ENCODE results near the gene SNX18.
"Not testable (repeated sequence)": the region's sequence is repeated elsewhere in the genome, so short reads cannot be mapped to it uniquely, and the experiment has no call there.

The SNX18 gene

DNA sequence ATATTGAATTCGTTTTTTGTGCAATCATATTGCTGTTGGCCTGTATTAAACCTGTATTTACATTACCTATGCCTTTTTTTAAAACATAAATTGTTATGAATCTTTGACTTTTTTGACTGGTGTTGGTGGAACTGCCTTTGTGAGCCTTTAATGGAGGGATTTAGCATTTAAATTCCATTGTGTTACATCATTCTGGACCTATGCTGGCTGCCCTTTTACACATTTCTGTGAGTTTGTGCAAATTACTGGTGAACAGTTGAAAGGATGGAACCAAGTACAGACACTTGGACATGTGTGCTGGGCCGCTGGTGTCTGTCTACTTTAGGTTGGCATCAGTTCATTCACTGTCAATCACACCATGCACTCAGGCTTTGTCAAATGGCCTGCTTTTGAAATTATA, 3.4 kb downstream of the SNX18 start:
- DNase-seq: no peak

DNA sequence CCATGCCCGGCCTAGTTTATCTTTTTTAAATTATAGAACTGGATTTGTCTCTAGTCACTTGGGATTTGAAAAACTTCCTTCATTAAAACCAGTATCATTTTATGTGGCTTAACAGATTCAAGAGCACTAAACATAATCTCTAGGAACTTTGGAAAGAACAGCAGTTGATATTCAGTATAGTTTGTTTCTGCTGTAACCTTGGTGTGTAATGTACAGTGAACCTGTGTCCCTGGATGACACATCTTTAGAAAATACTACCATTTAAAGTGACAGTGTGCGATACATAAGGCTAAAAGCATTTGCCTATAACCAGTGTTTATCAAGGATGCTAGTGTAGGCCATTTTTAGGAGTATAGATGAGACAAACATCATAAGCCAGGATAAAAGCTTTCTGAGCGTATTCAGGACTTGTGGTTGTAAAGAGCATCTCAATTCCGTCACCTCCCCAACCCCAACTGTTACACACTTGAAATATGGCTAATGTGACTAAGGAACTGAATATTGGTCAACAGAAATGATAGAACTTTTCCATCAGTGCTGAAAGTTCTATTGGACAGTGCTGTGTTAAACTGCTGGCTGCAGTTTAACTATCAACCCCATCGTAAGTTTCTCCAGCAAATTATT, 4.4 kb downstream of the SNX18 start:
- DNase-seq: no peak

DNA sequence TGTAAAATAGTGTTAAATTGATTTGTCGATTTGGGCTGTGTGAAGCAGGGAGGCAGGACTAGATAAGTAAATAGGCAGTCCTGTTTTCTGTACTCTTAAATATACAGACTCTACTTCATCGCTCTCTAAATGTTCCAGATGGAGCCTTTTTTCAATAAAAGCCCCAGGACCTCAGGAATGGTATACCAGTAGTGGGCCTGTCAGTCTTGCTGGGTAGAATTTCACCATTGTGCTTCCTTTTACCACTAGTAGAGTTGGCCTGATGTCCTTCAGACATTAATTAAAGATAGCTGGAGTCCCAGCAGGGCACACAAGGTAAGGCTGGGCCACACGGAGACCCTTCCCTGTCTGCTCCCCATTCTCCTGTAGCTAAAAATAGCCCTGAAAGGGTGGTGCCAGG, 6.0 kb downstream of the SNX18 start:
- no peak for DNase-seq

DNA sequence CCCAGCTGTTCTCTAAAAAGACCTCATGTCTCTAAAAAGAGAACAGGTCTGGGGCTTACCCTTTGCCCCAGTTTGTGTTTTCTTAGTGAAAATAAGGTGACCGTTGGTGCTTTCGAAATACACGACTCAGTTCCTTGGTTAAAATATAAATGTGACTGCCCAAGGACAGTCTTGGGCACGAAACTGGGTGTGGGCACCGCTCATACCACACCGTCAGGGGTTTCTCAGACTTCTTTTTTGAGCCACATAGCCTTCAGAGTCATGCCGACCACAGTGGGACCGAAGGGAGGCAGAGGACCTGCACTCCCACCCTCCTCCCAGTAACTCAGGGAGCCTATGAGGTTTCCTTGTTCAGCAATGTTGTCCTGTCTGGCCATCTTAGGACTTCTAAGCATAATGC, 6.5 kb downstream of the SNX18 start:
- DNase-seq: no peak

DNA sequence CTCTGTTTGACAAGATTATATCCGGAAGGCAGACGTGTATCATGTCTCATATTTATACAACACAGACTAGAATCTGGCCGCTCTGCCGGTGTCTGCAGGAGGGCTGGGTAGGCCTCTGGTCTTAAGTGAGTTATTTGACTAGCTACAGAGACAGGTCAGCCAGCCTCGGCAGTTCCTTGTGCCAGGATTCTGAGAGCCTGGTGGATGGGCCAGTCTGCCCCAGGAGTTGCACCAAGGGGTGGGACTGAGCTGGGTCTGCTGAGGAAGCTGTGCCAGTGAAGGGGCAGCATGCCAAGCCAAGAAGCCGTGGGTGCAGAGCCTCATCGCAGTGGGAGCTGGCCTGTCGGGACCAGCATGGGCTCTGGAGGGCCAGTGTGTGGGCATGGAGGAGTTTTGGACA, 7.1 kb downstream of the SNX18 start:
- no peak for DNase-seq

DNA sequence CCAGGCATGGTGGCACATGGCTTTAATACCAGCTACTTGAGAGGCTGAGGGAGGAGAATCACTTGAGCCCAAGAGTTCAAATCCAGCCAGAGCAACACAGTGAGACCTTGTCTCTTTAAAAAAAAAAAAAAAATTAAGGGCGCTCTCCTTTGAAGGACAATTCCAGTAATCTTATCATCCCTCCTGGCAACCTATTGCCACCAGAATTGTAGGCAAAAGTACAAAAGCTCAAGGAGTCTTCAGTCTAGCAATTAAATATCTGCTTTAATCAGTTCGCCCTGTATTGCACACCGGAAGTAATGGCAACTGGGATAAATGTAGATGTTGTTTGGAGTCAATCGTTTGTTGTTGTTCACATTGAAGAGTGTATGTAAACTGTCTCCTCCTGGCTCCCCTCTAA, 7.7 kb downstream of the SNX18 start:
- DNase-seq: no peak

DNA sequence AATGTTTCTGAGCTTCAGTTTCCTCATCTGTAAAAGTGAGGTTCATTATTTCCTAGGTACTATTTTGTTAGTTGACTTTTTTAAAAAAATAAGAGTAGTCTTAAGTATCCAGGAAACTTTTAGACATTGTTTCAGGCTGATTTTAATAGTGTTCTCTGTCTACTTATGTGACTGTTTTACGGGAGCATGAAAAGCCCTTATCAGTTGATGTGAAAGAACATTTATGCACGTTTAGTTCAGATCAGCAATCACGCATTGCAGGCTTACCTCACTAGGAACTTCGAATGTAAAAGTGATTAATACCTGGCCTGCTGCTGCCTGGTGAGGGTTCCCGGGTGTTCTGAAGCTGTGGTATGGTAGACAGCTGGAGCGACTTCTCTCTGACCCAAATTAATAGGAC, 8.1 kb downstream of the SNX18 start:
- no peak for DNase-seq

DNA sequence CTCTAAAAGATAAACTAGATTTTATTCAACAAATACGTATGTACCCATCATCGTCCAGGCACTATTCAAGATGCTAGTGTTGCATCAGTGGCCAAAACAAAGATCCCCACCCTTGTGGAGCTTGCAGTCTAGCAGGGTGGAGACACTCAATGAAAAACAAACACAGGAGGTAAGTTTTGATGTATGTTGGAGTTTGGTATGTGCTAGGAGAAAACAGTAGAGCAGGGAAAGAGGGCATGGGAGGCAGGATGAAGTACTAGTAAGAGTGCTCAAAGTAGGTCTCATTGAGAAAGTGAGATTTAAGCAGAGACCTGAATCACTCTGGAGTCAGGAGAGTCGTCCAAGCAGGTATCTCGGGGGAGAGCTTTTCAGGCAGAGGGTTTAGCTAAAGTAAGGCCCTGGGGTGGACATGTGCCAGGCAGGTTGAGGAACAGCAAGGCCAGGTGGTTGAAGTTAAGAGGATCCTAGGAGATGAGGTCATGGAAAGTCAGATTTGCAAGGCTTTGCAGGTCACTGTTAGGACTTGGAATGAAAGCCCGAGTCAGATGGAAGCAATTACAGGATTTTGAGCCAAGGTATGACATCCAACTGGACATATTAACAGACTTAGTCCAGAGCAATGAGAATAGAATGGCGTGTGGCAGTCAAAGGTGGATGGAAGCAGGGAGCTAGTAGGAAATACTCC, 9.2 kb downstream of the SNX18 start:
- no peak for DNase-seq

DNA sequence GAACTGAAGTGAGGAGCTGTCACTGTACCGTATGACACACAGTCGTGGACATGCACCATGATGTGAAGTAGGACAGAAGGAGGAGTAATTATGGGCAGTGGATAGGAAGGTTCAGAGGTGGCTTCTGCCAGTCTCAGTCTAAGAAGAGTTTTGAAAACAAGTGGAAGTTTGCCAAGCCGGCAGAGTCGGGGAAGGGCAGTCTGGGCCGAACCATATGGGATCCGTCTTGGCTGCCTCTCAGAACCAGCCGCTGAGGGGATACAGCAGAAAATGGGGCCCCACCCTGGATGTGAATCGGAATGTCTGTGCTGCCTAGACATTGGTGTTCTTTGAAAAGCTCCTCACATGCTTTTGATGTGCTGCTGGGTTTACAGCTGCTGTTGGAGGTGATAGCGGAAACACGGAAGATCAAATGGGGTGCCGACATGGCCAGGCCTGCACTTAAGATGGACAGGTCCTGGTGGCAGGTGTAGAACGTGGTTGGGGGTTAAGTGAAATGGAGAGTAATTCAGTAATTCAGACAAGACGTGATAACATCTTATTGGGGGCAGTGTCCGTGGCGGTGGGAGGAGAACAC, 11.2 kb downstream of the SNX18 start:
- DNase-seq: no peak

DNA sequence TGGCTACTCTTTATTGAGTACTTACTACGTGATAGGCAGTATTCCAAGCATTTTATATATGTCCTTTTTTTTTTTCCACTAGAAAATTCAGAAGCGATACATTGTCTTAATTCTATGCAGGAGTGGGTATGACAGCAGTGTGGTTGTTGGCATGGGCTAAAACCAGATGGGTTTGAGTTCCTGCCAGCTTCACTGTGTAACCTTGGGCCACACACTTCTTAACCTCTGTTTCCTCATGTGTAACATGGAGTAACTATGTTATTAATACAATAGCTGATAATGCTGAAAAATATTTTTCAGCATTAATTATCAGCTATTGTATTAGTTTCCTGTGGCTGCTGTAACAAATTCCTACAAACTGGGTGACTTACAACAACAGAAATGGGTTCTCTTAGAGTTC, 12.0 kb downstream of the SNX18 start:
- no peak for DNase-seq

DNA sequence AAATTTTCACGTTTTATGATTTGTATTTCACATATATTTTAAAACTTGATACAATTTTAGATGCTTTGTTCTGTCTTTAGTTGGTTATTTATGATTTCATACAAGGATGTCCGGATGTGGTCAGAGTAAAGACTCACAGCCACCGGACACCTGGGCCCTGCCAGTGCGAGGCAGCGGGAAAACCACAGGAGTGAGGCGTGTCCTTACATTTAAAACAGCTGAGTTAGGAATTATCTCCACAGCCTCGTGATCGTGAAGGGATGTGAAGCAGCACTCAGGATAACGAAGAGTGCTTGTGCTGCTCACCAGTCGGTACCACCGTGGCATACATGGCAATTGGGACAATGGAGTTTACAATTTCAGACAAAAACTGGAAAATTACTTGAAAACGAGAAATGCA, 14.0 kb downstream of the SNX18 start:
- DNase-seq: no peak

DNA sequence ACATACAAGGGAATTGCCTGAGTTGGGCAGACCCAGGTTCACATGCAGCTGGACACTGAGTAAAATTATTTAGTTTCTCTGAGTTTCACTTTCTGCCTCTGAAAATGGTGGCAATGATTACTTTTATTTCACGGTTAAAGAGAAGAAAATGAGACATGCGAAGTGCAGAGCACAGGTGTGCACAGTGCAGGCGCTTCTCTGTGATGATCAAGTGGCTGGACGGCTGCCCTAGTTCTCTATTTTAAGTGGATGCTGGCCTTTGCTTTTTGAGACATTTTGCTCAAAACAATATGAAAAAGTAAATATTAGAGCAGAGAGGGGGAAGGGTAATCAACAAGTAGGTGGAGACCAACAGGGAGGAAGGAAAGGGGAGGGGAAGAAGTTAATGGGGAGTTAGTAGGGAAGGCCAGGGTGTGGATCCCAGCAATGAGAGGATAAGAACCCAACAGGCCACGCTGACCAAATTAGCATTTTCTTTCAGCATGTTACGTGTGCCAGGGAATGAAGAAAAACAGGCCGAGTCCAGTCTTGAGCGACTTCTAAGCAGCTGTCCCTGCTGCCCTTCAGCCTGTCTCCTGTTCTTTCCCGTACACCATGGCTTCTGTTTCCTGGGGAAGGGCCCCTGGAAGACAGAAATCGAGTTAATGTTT, 16.1 kb downstream of the SNX18 start:
- no peak for DNase-seq

DNA sequence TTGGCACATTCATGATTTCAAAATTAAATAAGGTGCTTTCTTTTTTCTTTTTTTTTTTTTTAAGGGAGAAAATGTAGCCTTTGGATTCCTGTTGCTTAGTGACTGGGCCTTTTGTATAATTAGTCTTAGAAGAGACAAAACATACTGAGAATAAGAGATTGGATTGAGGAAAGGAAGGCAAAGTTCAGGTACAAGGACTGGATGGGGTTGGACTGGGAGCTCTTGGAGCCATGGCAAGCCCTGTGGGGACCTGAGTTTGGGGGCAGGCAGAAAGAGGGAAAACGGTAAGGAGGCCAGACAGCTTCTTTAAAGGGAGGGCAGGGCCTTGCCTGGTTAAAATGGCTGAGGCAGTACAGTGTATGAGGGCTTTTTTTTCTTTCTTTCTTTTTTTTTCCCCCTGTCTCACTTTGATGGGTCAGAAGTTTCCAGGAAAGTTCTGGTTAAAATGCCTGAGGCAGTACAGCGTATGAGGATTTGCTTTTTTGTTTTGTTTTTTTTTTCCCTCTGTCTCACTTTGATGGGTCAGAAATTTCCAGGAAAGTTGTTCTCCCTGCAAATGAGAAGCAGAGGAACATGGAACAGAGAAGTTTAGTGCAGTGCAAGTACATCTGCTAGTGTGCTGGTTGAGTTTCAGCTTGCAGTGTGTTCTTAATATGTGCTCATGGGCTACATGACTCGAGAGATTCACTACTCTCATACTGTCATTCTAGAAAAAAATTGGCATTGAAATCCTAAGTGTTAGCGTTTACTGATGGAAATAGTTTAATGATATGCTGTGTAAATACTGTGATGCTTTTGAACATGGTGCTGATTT, 16.8 kb downstream of the SNX18 start:
- no peak for DNase-seq

DNA sequence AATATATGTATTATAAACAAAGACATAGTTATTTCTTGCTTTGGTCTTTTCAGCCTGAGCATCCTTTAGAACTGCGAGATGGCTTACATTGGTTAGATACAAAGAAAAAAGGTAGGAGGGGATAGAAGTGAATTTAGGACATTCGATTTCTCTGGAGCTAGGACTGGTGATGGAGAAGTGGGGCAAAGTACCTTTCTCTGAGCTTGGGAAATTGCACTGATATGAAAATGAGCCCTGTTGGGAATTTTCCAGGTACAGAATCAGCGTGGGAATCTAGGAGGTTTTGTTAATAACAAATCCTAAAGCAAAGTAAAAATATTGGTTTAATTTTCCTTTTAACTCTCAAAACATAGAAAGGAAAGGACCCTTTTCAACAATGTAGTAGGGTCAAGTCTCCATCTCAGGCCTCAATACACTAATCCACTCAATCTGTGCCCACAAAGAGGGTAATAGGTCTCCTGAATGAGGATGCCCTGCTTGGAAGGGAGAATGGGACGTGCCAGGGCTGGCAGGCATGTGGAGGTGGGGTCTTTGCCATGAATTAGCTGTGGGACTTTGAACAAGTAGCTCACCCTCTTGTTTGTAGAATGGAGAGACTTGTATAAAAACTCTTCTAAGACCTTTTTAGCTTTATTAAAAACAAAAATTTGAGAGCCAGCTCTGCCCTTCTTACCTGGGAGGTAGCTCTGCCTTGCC, 17.7 kb downstream of the SNX18 start:
- no peak for DNase-seq

DNA sequence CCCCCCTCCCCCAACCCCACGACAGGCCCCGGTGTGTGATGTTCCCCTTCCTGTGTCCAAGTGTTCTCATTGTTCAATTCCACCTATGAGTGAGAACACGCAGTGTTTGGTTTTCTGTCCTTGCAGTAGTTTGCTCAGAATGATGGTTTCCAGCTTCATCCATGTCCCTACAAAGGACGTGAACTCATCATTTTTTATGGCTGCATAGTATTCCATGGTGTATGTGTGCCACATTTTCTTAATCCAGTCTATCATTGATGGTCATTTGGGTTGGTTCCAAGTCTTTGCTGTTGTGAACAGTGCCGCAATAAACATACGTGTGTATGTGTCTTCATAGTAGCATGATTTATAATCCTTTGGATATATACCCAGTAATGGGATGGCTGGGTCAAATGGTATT, 18.8 kb downstream of the SNX18 start:
- not testable (repeated sequence) for DNase-seq

DNA sequence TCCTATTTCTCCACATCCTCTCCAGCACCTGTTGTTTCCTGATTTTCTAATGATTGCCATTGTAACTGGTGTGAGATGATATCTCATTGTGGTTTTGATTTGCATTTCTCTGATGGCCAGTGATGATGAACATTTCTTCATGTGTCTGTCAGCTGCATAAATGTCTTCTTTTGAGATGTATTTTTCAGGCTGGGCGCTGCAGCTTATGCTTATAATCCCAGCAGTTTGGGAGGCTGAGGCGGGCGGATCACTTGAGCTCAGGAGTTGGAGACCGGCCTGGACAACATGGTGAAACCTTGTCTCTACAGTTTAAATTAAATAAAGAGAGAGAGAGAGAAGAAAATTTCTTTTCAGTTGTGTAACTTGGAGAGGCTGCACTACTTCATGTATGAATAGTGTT, 19.3 kb downstream of the SNX18 start:
- not testable (repeated sequence) for DNase-seq

DNA sequence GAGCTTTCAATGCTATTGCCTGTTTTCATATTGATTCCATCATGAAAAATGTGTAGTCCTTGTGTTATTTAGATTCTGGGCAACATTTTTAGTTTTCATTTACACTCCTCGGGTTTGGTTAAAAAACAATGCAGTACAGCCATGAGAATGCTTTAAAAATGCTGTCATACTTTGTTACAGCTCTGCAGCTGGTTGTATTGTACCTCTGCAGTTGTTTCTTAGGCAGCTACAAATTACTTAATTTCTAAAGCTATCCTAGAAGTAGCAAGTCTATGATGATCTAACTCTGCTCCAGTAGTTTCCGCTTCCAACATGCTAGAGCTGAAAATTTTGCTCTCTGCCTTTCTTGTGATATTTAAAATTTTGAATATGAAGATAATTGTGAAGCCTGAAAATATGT, 20.2 kb downstream of the SNX18 start:
- DNase-seq: no peak

DNA sequence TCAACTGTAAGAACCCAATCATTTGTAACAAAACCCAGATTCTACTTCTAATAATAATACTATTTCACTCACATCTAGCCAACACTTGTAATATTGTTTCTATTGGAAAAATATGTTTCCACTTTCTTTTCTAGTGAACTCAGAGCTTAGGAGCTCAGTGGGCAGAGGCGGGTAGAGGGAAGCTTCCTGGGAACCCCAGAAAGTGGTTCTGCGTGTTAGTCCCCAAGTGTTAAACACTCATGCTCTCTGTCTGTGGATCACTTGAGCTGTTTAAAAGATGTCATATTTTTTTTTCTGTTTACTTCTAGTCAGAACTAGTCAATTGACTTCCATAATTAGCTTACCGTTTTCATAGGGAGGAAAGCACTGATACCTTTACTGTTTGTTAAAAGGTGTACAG, 20.6 kb downstream of the SNX18 start:
- DNase-seq: no peak

DNA sequence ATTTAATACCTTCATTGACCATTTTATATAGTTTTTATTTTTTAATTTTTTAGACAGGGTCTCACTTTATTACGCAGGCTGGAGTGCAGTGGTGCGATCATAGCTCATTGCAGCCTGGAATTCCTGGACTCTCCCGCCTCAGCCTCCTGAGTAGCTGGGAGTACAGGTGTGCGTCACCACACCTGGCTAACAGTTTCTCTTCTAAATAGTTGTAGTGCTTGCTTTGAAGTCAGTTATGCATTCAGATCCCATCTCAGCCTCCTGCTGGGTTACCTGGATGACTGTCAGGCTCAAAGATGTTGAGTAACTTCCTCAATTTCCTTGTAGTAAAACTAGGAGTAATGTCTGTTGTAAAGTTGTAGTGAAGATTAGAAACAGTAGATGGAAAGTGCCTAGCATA, 21.4 kb downstream of the SNX18 start:
- DNase-seq: no peak

DNA sequence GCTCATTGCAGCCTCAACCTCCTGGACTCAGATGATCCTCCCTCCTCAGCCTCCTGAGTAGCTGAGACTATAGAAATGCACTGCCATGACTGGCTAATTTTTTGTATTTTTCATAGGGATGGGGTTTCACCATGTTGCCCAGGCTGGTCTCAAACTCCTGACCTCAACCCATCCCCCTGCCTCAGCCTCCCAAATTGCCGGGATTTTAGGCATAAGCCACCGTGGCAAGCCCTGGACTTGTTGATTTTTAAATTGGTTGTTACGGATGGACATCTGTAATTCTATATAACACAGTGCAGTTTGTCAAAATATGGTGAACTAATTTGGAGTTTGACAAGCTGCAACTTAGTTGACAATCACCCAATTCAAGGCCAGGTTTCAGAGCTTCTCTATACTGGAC, 22.7 kb downstream of the SNX18 start:
- DNase-seq: no peak

DNA sequence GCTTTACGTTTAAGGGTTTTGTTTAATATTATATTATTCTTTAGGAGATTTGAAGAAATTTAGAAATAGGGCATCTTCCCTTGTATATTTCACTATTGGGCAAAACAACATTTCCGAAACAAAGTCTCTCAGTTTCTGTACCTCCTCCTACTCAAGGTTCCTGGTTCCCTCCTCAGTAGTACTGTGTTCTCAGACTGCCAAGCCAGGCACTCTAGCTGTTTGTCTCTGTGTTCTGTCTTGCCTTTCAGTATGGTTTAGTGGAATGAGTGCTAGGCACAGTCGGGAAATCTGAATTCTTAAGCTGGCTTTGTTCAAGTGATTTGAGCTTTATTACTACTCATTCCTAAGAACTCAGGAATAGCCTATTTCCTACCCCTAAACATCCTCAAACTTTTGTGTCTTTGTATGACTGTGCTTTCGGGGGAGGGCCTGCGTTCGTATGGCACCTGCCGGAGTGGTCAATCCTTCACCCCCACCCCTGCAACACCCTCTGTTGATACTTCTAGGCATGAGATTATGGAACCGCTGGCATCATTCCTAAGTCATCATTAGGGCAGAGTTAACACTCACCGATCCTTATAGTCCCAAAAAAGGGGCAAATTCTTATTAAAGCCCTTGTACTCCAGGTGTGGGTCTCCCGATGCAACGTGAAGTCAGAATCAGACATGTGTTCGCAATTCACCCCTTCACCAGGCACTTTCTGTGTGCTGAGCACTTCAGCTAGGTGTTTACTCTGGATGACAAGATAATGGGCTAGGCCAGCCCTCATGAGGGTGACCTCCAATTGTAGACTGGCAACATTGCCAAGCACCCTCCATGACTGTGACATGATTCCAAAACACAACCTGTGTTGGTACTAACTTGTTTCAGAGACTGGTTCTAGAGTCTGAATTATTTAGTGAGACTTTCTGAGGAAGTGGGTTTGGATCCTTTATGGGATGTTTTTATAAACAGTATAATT, 24.5 kb downstream of the SNX18 start:
- DNase-seq: no peak

DNA sequence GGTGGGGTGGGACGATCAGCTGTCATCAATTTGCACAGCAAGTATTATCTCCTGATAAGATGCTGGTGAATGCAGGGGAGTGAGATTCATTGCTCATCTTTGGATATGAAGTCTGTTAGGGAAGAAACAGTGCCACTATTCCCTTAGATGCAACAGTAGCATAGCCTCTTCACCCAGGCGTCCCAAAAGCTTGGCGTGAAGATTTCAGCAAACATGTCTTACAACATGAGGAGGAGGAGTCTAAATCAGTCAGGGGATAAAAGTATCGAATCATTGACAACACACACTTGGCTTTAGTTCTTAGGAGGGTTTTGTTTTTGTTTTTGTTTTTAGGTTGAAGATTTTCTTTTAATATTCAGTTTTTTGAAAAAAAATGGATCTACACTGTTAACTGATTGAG, 26.5 kb downstream of the SNX18 start:
- DNase-seq: no peak

Measured in activated CD4-positive, CD25-positive, alpha-beta regulatory T cell treated with anti-CD3 and anti-CD28 coated beads, Interleukin-2, amount 50 U/mL, for 72 hours (primary cell).